Karpas-422 (cell line): Measurements from ENCODE around the gene LRRC4C. TPM values are rescaled to one million over a fixed set of nuclear protein-coding genes. Genes with fewer than 3 reads are reported as not detected.

Experiments
- DNase-seq: peaks from one replicate; pipeline ENCODE4 v3.0.0-alpha.2; 2015
- H2AFZ ChIP-seq: fragments of 200-600 bp; sonication (generic); 2 replicates; pipeline ENCODE4 v1.6.1; 2014; ENCODE audit warnings: antibody characterized with exemption, low read length, mixed read lengths
- H3K27ac ChIP-seq: fragments of 200-600 bp; sonication (generic); 2 replicates; pipeline ENCODE4 v1.5.1; 2014; ENCODE audit warnings: mild to moderate bottlenecking, low read length, moderate library complexity
- H3K27me3 ChIP-seq: fragments of 200-600 bp; sonication (generic); 2 replicates; pipeline ENCODE4 v1.6.1; 2014; ENCODE audit warnings: low read length, mixed read lengths
- H3K36me3 ChIP-seq: fragments of 200-600 bp; sonication (generic); 2 replicates; pipeline ENCODE4 v1.6.1; 2014; ENCODE audit warnings: low read length, mixed read lengths; ENCODE audit not compliant: insufficient read depth
- H3K4me1 ChIP-seq: fragments of 200-600 bp; sonication (generic); 2 replicates; pipeline ENCODE4 v1.6.1; 2014; ENCODE audit warnings: mild to moderate bottlenecking, low read length, mixed read lengths
- H3K4me2 ChIP-seq: fragments of 200-600 bp; sonication (generic); 2 replicates; pipeline ENCODE4 v1.6.1; 2014; ENCODE audit warnings: low read length, low read depth, mild to moderate bottlenecking; ENCODE audit not compliant: poor library complexity, severe bottlenecking
- H3K4me3 ChIP-seq: fragments of 200-600 bp; sonication (generic); 2 replicates; pipeline ENCODE4 v1.5.1; 2014; ENCODE audit warnings: mild to moderate bottlenecking, antibody characterized with exemption, low read length, mixed read lengths
- H3K79me2 ChIP-seq: fragments of 200-600 bp; sonication (generic); 2 replicates; pipeline ENCODE4 v1.6.1; 2014; ENCODE audit warnings: mild to moderate bottlenecking, low read length, mixed read lengths
- H3K9ac ChIP-seq: fragments of 200-600 bp; sonication (generic); 2 replicates; pipeline ENCODE4 v1.6.0; 2014; ENCODE audit warnings: low read length
- H3K9me2 ChIP-seq: fragments of 200-600 bp; sonication (generic), shearing (Covaris generic); replicated peaks from 2 replicates; pipeline ENCODE4 v1.6.0; 2014; ENCODE audit warnings: mild to moderate bottlenecking, low read length, moderate library complexity; ENCODE audit not compliant: insufficient read depth
- H3K9me3 ChIP-seq: fragments of 300-700, 200-600 bp; sonication (generic); 2 replicates; pipeline ENCODE4 v1.6.1; 2014; ENCODE audit warnings: low read length, mixed read lengths
- H4K20me1 ChIP-seq: fragments of 200-600 bp; sonication (generic); 2 replicates; pipeline ENCODE4 v1.6.1; 2014; ENCODE audit warnings: mild to moderate bottlenecking, antibody characterized with exemption, low read length, low read depth; ENCODE audit not compliant: insufficient read depth
- total RNA-seq: library from RNA; depleted of rRNA; stranded (reverse); fragments of >200 nt; shearing (Covaris generic); gene quantifications from 2 replicates; pipeline ENCODE4 v1.2.3, GENCODE V29; 2014; ENCODE audit warnings: low replicate concordance

The LRRC4C gene
- total RNA-seq, 1 experiment from 2014 or later = not detected

- Histone ChIP-seq H3K9me2 (no peaks in the 10 kb centered on the region), H3K9ac (no peak overlapping the region), H2AFZ (no peak overlapping the region), H4K20me1 (no peaks in the 10 kb centered on the region), H3K9me3 (peaks cover 4% of the 10 kb centered on the region; the same call in 1 of the 2 replicates), H3K4me3 (no peak overlapping the region), H3K79me2 (no peaks in the 10 kb centered on the region), H3K27ac (no peak overlapping the region), H3K4me2 (no peak overlapping the region), H3K4me1 (no peaks in the 10 kb centered on the region), H3K27me3 (no peaks in the 10 kb centered on the region), H3K36me3 (no peaks in the 10 kb centered on the region)
- no peak for DNase-seq
Measured at GRCh38 chr11:40281052-40281580, 1178.3 kb downstream of the LRRC4C start.

DNA sequence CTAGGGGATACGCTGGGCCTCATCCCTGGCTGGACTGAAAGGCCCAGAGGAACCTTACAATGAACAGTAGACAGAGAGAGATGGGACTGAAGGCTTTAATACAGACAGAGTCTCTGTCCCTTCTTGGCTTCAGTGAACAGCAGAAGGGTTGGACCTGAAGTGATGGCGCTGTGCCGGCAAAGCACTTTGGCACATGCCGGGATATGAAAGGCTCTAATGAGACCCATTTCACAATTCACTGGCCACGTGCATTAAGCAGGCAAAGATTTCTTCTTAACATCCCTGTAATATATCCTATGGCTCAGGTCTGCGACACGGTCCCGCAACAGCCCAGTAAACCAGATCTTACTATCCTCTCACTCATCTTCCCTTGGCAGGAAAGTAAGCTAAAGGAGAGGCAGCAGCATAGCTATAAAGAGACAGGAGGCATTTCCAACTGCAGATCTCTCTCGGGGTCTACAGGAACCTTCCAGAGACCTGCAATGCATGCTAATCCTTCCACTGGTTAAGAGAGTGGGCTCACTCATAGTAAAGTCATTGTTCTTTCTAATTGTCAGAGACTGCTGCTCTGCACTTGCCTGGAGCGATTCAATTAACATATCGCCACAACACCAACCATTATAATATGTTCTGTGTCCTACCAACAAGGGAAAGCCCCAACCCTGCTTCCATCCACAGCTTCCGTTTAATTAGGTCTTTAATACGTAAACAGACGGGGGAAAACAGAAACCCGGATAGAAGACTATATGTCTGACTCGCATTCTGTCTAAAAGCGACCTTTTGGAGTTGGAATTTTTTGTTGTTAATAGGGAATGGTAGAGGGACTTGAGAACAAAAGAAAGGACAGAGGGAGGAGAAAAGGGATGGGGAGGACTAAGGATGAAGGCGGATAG lies 1179.0 kb downstream of the LRRC4C start:
- Histone ChIP-seq H4K20me1 (no peaks in the 10 kb centered on the region), H3K4me2 (no peak overlapping the region)

DNA sequence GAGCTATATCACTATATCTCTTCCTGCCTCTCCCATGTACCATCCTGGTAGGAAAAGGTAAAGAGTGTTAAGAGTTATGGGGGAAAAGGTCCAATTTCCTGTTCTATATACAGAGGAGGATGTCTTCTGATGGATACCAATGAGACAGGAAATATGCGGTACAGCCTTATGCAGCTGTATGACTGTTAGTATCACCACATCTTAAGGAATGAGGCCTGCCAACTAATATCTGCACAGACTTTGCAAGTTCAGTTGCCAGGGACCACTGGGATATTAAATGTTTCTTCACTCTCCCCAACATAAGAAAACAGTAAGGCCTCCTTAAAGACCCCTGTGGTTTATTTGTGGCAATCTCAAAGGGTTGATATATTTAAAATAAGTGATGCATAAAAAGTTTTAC lies 1182.5 kb downstream of the LRRC4C start:
- no peaks in the 10 kb centered on the region for H3K9me2 ChIP-seq
- peaks cover 4% of the 10 kb centered on the region; the same call in 1 of the 2 replicates for H3K9me3 ChIP-seq
- H2AFZ ChIP-seq = no peak overlapping the region
- no peaks in the 10 kb centered on the region for H4K20me1 ChIP-seq
- H3K4me3 ChIP-seq = no peak overlapping the region
- H3K4me1 ChIP-seq = no peaks in the 10 kb centered on the region
- H3K4me2 ChIP-seq = no peak overlapping the region
- no peak overlapping the region for H3K27ac ChIP-seq
- H3K9ac ChIP-seq = no peak overlapping the region
- no peak for DNase-seq
- no peaks in the 10 kb centered on the region for H3K27me3 ChIP-seq
- no peaks in the 10 kb centered on the region for H3K79me2 ChIP-seq
- H3K36me3 ChIP-seq = no peaks in the 10 kb centered on the region

More for the DNA sequence above, 1179.0 kb downstream of the LRRC4C start:
- no peak overlapping the region for H3K4me3 ChIP-seq
- no peaks in the 10 kb centered on the region for H3K79me2 ChIP-seq
- DNase-seq = no peak
- H3K9ac ChIP-seq = no peak overlapping the region
- no peaks in the 10 kb centered on the region for H3K4me1 ChIP-seq
- H3K9me3 ChIP-seq = peaks cover 4% of the 10 kb centered on the region; the same call in 1 of the 2 replicates
- no peaks in the 10 kb centered on the region for H3K36me3 ChIP-seq
- no peaks in the 10 kb centered on the region for H3K27me3 ChIP-seq
- H3K27ac ChIP-seq = no peak overlapping the region
- H2AFZ ChIP-seq = no peak overlapping the region
- no peaks in the 10 kb centered on the region for H3K9me2 ChIP-seq

- H3K9me2 ChIP-seq = no peaks in the 10 kb centered on the region
- no peak for DNase-seq
- no peaks in the 10 kb centered on the region for H4K20me1 ChIP-seq
- H3K4me3 ChIP-seq = no peak overlapping the region
- no peaks in the 10 kb centered on the region for H3K27me3 ChIP-seq
- no peaks in the 10 kb centered on the region for H3K4me1 ChIP-seq
- no peaks in the 10 kb centered on the region for H3K36me3 ChIP-seq
- no peaks in the 10 kb centered on the region for H3K79me2 ChIP-seq
- no peak overlapping the region for H3K4me2 ChIP-seq
- no peak overlapping the region for H3K9ac ChIP-seq
- H3K9me3 ChIP-seq = peaks cover 6% of the 10 kb centered on the region; the same call in 1 of the 2 replicates
- H2AFZ ChIP-seq = no peak overlapping the region
- no peak overlapping the region for H3K27ac ChIP-seq
Measured at GRCh38 chr11:40274017-40274416, 1185.4 kb downstream of the LRRC4C start.

DNA sequence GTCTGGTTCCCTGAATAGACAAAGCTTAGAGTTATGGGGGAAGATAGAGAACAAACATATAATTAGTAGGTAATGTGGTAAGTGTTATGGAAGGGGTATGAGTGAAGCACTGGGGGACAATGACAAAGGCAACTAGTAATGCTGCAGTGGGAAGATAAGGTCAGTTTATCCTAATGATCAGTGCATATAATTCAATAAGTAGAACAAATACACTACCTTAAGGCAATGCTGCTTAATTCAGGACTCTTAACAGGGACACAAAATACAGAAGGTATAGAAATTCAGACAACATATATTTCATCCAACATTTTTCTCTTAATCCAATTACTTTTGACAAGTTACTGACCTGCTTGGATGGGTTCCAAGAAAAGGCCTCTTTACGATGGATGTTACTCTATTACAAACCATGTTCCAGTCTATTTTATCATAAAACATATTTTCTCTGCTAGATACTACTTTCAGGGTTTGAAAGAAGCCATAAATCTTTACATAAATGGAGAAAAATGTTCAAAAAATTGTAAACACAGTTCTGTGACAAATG lies 1186.2 kb downstream of the LRRC4C start:
- no peak overlapping the region for H3K4me2 ChIP-seq
- no peaks in the 10 kb centered on the region for H3K27me3 ChIP-seq
- no peaks in the 10 kb centered on the region for H3K79me2 ChIP-seq
- no peak overlapping the region for H3K9ac ChIP-seq
- H3K27ac ChIP-seq = no peak overlapping the region
- no peak overlapping the region for H3K4me3 ChIP-seq
- no peaks in the 10 kb centered on the region for H3K4me1 ChIP-seq
- no peaks in the 10 kb centered on the region for H4K20me1 ChIP-seq
- no peaks in the 10 kb centered on the region for H3K36me3 ChIP-seq
- DNase-seq = no peak
- H2AFZ ChIP-seq = no peak overlapping the region
- no peaks in the 10 kb centered on the region for H3K9me2 ChIP-seq
- H3K9me3 ChIP-seq = peaks cover 5% of the 10 kb centered on the region; the same call in 1 of the 2 replicates

- no peak overlapping the region for H3K9ac ChIP-seq
Measured at GRCh38 chr11:40271361-40271760, 1188.1 kb downstream of the LRRC4C start.

GRCh38 chr11:40269865-40270264 lies 1189.6 kb downstream of the LRRC4C start:
- Histone ChIP-seq H3K36me3 (no peaks in the 10 kb centered on the region), H3K9me2 (no peaks in the 10 kb centered on the region), H3K27me3 (no peaks in the 10 kb centered on the region), H3K4me3 (no peak overlapping the region), H3K4me2 (no peak overlapping the region), H3K27ac (no peak overlapping the region), H3K9me3 (peaks cover 5% of the 10 kb centered on the region; the same call in 1 of the 2 replicates), H4K20me1 (no peaks in the 10 kb centered on the region), H2AFZ (no peak overlapping the region), H3K79me2 (no peaks in the 10 kb centered on the region), H3K9ac (no peak overlapping the region), H3K4me1 (no peaks in the 10 kb centered on the region)
- no peak for DNase-seq

More at GRCh38 chr11:40271361-40271760, 1188.1 kb downstream of the LRRC4C start:
- no peak for DNase-seq
- no peak overlapping the region for H3K4me2 ChIP-seq
- no peaks in the 10 kb centered on the region for H3K27me3 ChIP-seq
- no peaks in the 10 kb centered on the region for H3K79me2 ChIP-seq
- no peaks in the 10 kb centered on the region for H3K36me3 ChIP-seq
- no peak overlapping the region for H3K4me3 ChIP-seq
- peaks cover 5% of the 10 kb centered on the region; the same call in 1 of the 2 replicates for H3K9me3 ChIP-seq
- H4K20me1 ChIP-seq = no peaks in the 10 kb centered on the region
- no peak overlapping the region for H3K27ac ChIP-seq
- no peaks in the 10 kb centered on the region for H3K9me2 ChIP-seq
- H2AFZ ChIP-seq = no peak overlapping the region
- H3K4me1 ChIP-seq = no peaks in the 10 kb centered on the region

DNA sequence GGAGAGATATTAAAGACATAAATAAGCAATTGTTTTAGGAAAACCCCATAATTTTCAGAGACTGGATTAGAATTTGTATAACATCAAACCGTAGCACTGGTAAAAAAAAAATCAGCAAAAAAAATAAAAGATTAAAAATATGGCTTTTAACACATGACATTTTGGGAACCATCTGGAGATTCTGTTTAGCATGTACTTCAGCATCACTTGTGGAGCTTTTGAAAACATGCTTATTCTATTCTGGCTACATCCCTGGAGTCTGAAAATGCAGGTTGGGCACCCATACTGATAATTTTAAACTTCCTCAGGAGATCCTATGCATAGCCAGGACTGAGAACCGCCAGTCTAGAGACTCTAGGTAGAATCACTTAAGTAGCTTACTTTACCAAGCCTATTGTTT lies 1190.9 kb downstream of the LRRC4C start:
- Histone ChIP-seq H3K27me3 (no peaks in the 10 kb centered on the region), H3K36me3 (no peaks in the 10 kb centered on the region), H3K27ac (no peak overlapping the region), H3K4me2 (no peak overlapping the region), H3K4me3 (no peak overlapping the region), H4K20me1 (no peaks in the 10 kb centered on the region), H3K4me1 (no peaks in the 10 kb centered on the region), H2AFZ (no peak overlapping the region), H3K9me2 (no peaks in the 10 kb centered on the region), H3K9me3 (peaks cover 5% of the 10 kb centered on the region), H3K79me2 (no peaks in the 10 kb centered on the region), H3K9ac (no peak overlapping the region)
- DNase-seq = no peak
